HG03025 (cell line): ENCODE measurements around the gene SPATA20.

ENCODE experiments used
- ATAC-seq: cut with Tn5 transposase; IDR thresholded peaks from one replicate; pipeline ENCODE4 v1.9.1; 2021; ENCODE audit warnings: mild to moderate bottlenecking, moderate library complexity; ENCODE audit not compliant: unreplicated experiment, low FRiP score

SPATA20 gene

DNA sequence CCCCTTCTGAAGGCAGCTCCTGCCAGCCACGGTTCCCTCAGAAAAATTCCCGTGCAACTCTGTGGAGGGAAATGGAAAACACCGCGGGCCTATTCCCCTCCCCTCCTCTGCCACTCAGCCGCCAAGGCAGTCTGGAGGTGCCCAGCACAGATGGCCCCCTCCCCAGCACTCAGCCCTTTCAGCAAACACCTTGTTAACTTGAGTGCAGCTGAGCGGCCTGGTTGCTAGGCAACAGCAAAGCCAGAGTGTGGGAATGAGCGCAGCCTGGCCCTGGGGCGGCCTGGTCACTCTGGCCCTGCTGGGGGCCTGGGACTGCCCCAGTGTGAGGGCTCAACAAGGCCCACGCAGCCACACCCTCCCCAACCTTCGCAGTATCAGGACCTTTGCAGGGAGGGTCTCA, 46.3 kb downstream of the SPATA20 start:
- no peak for ATAC-seq

DNA sequence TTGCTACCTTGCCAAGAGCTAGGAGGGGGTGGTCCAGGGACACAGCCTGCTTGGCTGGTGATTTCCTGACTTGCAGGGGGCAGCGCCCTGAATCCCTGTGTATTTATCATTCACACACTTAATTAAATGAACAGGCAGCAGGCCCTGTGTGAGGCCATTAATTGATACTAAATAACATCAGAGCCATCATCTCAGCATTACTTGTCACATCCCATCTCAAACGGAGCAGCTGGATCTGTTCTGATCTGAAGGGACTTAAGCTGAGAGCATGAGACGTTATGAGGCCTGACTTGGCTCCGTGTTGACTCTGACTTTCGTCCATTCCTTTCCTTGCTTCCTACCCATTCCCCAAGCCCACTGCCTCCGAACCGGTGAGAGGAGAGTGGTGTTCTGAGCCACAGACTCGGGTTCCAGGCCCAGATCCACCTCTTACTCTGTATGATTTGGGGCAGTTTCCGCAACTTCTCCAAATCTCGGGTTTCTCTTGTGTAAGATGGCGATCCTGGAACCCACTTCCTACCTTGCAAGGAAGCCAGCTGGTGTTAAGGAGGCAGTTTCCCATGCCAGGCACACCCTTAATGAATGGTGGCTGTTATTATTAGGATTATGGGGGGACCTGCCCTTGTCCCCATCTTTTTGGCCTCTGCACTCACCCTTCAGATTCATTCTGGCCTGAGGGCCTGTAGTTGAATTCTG, 47.3 kb downstream of the SPATA20 start:
- no peak for ATAC-seq

DNA sequence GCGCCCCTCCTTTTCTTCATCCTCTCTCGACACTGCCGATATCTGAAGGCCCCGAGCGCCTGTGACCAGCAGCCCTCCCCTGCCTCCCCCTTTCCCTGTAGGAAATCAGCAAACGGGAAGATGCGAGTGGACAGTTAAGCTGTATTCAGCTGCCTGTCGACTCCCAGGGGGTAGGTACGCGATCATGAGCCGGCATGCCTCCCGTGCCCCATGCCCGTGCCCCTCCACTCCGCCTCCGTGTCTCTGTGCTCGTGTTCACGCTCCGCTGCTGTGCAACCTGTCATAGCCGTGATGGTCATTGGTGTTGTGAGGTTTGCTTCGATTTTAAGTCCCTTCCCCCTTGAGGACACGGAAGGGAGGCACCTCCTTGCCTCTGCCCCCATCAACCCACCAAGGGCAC, 47.9 kb downstream of the SPATA20 start:
- no peak for ATAC-seq

DNA sequence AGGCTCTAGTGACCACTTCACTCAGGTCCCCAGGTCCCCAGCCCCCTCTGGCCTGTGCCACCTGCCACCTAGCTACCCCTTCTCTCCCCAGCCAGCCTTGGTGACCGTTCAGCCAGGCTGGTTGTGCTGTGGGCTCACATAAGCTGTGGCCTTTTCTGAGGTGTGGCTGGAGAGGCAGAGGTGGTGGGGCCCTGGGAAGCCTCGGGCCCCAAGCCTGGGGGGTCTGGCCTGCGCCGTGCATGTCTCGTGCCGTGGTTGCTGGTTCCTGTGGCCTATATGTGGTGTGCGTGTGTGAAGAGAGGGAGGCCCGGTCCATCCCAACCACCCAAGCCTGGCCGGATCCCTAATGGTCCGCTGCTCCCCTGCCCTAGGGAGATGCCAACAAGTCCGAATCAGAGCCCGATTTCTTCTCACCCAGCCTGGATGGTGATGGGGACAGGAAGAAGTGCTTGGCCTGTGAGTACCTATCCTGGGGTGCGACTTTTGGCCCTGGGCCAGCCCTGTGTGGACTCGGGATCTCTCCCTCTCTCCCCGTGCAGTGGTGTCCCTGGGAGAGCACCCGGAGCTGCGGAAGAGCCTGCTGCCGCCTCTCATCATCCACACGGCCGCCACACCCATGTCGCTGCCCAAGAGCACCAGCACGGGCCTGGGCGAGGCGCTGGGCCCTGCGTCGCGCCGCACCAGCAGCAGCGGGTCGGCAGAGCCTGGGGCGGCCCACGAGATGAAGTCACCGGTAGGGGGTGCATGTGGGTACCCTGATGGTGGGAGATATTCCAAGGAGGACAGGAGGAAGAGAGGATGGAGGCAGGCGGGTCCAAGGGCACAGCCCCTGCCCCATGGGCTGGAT, 49.4 kb downstream of the SPATA20 start:
- ATAC-seq, result no peak

GRCh38 chr17:50598487-50598886, 51.5 kb downstream of the SPATA20 start:
- no peak for ATAC-seq

GRCh38 chr17:50599606-50600005, 52.6 kb downstream of the SPATA20 start:
- no peak for ATAC-seq

DNA sequence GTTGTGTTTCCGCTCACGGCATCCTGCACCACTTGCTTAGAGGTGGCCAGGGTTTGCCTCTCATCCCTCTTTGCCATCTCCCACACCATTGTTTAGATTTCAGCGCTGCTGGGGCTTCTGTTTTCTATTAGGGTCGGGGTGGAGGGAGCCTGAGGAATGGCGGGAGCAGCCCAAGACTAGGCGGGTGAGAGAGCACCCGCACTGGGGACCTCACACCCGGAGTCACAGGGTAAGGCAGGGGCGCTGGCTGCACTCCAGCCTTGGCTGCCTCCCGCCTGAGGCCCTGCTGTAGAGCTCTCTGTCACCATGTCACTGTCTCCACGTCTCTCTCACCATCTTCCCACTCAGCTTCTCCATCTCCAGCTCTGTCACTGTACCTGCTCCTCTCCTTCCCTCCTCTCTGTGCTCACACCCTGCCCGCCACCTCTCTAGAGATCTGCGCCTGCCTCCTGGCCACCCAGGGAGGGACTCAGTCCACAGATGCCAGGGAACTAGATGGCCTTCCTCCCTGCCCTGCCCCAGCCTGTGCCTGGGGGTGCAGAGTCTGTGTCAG, 54.9 kb downstream of the SPATA20 start:
- ATAC-seq, result no peak

DNA sequence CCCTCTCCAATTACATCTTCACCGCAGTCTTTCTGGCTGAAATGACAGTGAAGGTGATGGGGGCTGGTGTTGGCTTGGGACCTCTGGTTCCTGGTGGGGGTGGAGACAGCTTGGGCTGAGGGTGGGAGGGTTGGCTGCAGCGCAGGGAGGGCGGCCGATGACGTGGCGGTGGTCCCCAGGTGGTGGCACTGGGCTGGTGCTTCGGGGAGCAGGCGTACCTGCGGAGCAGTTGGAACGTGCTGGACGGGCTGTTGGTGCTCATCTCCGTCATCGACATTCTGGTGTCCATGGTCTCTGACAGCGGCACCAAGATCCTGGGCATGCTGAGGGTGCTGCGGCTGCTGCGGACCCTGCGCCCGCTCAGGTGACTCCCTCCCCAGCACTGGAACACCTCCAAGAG, 55.9 kb downstream of the SPATA20 start:
- ATAC-seq, result no peak

DNA sequence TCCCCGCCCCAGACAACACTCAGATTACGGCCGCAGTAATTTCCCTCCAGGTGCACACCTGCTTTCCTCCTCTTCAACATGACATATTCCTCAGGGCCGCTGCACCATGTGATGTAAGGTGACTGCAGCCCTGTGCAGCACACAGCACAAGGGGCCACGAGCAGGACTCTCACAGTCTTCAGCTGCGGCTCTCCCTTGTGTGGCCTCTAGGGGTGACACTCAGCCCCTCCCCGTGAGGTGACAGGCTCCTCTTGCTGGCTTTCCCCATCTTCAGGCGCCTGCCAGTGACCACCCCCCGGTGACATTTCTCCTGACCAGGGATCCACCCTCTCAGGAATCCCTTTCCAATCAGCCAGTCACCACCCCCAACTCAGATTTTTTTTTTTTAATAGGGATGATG, 56.4 kb downstream of the SPATA20 start:
- ATAC-seq, result no peak

- ATAC-seq, result no peak
Measured at GRCh38 chr17:50604513-50604912, 57.5 kb downstream of the SPATA20 start.

DNA sequence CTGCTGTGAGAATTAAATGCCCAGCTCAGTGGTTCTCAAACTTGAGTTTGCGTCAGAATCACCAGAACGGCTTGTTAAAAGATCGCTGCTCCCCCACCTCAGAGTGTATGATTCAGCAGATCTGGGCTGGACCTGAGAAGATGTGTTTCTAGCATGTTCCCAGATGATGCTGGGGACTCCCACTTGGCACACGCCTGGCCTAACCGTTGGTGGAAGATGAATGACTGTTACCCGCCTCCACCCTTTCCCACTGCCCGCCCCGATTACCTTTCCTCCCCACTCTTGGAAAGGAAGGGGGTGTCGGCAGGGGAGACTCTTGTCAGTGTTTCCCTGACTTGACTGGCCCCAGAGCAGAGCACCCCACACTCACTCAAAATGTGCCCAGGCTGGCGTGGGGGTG, 58.5 kb downstream of the SPATA20 start:
- no peak for ATAC-seq
